ENCODE results near the gene CLEC20A.
"Not testable (repeated sequence)": the region's sequence is repeated elsewhere in the genome, so short reads cannot be mapped to it uniquely, and the experiment has no call there.

CLEC20A gene

GRCh38 chr1:178528953-178529335 lies 32.2 kb upstream of the CLEC20A start:
- DNase-seq, result no peak

DNA sequence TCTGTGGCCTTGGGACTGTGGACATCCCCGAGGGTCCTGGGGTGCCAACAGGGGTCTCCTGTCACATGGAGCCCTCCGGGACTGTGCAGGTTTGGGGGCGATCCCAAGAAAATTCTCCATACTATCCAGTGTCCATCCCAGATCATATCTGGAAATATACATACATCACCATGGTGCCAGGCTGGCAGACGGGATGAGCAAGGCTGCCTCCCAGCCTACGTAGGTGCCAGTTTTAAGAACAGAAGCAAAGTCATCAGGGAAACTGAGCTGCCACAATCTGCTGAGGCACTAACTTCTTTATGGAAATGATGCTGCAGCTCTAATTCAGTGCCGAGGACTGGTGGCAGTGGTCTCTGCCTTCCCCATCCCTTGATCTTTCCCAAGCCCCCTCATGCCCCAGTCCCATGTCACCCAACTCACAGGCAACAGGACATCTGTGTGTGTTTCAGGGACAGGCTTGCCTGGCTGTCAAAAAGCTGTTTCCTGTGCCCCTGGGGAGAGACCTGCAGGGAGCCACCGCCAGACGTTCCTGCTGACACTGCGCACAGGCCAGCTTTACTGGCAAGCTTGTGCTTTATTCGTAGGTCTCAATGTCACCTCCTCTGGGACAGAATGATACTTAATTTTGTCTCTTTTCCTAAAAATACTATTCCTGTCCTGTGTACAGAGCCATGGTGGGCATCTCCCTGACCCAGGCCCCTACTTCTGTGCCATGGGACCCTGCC lies 31.6 kb upstream of the CLEC20A start:
- DNase-seq, result no peak

- DNase-seq, result no peak
Observed at GRCh38 chr1:178527117-178527516, 30.4 kb upstream of the CLEC20A start.

- no peak for DNase-seq
Observed at GRCh38 chr1:178521241-178521640, 24.5 kb upstream of the CLEC20A start.

GRCh38 chr1:178520803-178521202 lies 24.0 kb upstream of the CLEC20A start:
- no peak for DNase-seq

GRCh38 chr1:178518894-178519293 lies 22.1 kb upstream of the CLEC20A start:
- DNase-seq, result no peak

GRCh38 chr1:178516110-178516509 lies 19.3 kb upstream of the CLEC20A start:
- no peak for DNase-seq

GRCh38 chr1:178513278-178513983 lies 16.7 kb upstream of the CLEC20A start:
- DNase-seq, result no peak

DNA sequence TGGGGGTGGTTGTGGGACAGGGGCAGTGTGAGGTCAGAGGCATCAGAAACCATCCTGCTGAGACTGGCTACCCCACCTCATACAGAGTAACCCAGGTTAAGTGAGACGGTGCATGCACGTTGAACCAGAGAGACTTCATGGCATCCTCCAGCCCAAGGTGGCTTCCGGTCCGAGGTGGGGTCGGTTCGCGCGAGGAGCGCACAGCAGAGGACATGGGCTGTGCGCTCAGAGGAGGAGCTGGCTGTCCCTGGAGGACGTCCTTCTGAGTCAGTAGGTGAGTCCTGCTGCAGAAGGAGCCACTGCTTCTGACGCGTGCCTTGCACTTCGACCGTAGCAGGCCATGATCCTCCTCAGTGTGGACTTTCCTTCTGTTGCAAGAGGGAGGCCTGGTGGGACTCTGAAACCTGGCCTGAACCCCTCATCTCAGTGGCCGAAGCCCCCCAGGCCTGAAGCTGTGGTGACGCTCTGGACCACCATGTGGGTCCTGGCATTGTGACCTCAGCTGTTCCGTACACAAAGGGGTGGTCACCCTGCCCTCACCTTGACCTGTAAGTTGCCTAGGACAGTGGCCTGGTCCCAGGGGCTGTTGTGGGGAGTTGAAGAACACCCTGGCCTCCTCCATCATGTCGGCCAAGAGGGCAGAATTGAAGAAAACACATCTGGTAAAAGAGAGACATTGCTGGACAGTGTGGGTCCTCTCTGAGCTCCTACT lies 16.0 kb upstream of the CLEC20A start, which contains the start of gene TEX35:
TSS of gene TEX35 (plus strand) at position 544 of the 712 bp plus-strand sequence. CDS start at position 624, 80 bp downstream.
- DNase-seq, result no peak

DNA sequence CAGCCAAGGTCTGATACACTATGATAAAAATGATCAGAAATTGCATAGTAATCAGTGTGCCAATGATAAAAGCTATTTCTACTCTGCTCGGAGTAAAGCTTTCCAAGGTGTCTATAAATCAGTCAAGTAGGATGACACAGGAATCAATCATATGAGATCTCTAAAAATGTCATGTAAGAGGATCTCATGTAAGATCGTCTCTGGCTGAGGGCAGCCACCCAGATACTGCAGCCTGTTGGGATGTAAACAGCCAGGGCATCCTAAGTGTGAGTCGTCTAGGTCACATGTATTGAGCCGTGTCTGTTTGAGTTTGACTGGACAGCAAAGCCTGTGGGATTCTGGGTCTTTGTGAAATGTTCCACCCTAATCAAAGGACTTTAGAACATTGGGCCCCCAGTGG lies 13.4 kb upstream of the CLEC20A start:
- no peak for DNase-seq

DNA sequence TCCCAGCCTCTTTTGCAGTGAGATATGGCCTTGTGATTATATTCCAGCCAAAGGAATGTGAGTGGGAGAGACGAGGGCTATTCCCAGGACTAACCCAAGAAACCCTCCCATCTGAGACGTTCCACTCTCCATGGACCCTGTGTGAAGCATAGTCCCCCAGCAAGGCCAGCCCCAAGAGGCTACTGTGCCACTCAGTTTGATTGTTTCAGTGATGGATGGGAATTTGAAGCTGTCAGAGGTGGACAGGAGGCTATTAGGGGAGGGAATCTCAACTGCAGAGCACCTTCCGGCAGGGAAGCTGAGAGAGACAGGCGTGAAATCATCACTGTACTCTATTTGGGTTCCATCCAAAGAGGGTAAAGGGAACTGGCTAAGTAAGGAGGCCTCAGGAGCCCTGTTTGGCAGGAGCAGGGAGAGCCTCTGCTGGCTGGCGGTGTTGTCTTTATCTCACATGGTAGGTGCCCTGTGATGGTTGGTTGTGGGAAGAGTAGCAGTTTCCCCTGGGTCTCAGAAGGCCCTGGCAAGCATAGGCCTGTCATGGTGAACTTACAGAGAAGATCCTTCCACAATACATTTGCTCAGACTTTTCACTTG lies 12.7 kb upstream of the CLEC20A start:
- no peak for DNase-seq

GRCh38 chr1:178506669-178507068 lies 9.9 kb upstream of the CLEC20A start:
- DNase-seq, result no peak

- DNase-seq, result no peak
Observed at GRCh38 chr1:178506177-178506576, 9.4 kb upstream of the CLEC20A start.

DNA sequence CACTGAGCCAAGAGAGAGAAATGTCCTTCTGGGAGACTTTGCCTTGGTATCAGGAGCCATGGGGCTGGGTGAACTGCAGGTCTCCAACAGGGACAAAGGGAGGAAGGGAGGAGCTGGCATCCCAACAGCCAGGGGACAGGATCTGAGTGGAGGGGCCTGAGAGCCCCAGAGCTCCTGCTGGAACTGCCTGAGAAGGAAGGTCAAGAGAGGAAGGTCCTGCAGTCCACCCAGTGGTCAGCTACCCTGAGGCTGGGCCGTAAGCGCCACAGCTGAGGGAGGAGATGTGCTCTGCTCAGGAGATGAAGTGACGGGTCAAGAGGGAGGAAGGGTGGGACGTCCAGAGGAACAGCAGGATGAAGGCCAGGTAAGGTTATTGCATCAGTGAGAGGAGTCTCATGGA lies 7.5 kb upstream of the CLEC20A start:
- DNase-seq, result no peak

- no peak for DNase-seq
Observed at GRCh38 chr1:178503849-178504248, 7.1 kb upstream of the CLEC20A start.

DNA sequence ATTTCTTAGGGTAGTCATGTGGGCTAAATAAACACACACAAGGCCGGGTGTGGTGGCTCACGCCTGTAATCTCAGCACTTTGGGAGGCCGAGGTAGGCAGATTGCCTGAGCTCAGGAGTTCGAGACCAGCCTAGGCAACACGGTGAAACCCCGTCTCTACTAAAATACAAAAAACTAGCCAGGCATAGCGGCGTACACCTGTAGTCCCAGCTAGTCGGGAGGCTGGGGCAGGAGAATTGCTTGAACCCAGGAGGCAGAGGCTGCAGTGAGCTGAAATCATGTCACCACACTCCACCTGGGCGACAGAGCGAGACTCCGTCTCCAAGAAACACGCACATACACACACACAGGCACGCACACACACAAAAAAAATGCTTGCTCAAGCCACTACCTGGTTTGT lies 6.6 kb upstream of the CLEC20A start:
- not testable (repeated sequence) for DNase-seq

DNA sequence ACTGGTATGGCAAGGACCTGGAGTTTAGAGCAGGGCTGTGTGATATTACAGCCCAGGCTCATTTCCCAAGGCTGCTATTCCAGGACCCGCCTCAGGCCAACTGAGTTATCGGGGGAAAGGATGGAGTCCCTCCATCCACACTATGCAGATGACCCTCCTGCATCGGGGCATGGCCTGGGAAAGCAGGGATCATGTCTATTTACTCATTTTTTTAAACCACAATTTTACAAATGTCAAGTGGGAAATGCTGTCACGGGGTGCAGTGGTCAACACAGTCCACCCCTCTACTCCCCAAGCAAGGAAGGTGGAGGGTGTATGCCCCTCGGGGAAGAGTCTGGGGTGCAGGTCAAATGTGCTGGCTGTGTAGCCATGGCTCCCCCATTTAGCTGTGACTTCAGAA lies 6.1 kb upstream of the CLEC20A start:
- no peak for DNase-seq

- DNase-seq, result no peak
Observed at GRCh38 chr1:178502330-178502714, 5.6 kb upstream of the CLEC20A start.

- DNase-seq, result peak; percentile 6
Observed at GRCh38 chr1:178501705-178502329, 5.1 kb upstream of the CLEC20A start.

GRCh38 chr1:178500936-178501554 lies 4.3 kb upstream of the CLEC20A start:
- DNase-seq, result no peak

- DNase-seq, result no peak
Observed at GRCh38 chr1:178500091-178500770, 3.5 kb upstream of the CLEC20A start.

Data from stimulated activated naive CD4-positive, alpha-beta T cell treated with Interleukin-2 at 50 U/mL for 16 hours (primary cell).